Liver (tissue), 3 donors: ENCODE results near the gene RAD51B.

ENCODE experiments used
- ATF3 ChIP-seq: IDR thresholded peaks from 2 replicates; pipeline ENCODE4 v1.6.1; 2016; ENCODE audit warnings: antibody characterized with exemption
- CTCF ChIP-seq: fragments of 150-350 bp; IDR thresholded peaks from 2 replicates; pipeline ENCODE4 v1.5.1; 2017; ENCODE audit warnings: improper control_type of control experiment, low read depth, low read length; ENCODE audit not compliant: missing input control
- FOXA1 ChIP-seq: IDR thresholded peaks from 2 replicates; pipeline ENCODE4 v1.6.1; 2016; ENCODE audit warnings: antibody characterized with exemption
- GABPA ChIP-seq, 2 donors: IDR thresholded peaks in 1 of 2; conservative IDR thresholded peaks in 1 of 2; 2 replicates each; pipeline ENCODE4 v1.6.1; 2016; ENCODE audit warnings: antibody characterized with exemption in 2 of 2, mild to moderate bottlenecking in 1 of 2, moderate library complexity in 1 of 2
- JUND ChIP-seq, 2 donors: IDR thresholded peaks; 2 replicates each; pipeline ENCODE4 v1.6.1; 2016; ENCODE audit warnings: antibody characterized with exemption in 2 of 2
- MAX ChIP-seq: IDR thresholded peaks from 2 replicates; pipeline ENCODE4 v1.6.1; 2016; ENCODE audit warnings: antibody characterized with exemption
- RAD21 ChIP-seq, 2 donors: IDR thresholded peaks; 2 replicates each; pipeline ENCODE4 v1.6.1; 2016; ENCODE audit warnings: antibody characterized with exemption in 2 of 2, mild to moderate bottlenecking in 2 of 2
- REST ChIP-seq: IDR thresholded peaks from 2 replicates; pipeline ENCODE4 v1.6.1; 2016; ENCODE audit warnings: antibody characterized with exemption, mild to moderate bottlenecking
- TAF1 ChIP-seq: conservative IDR thresholded peaks from 2 replicates; pipeline ENCODE4 v1.6.1; 2016; ENCODE audit warnings: antibody characterized with exemption, mild to moderate bottlenecking
- YY1 ChIP-seq: IDR thresholded peaks from 2 replicates; pipeline ENCODE4 v1.6.1; 2016; ENCODE audit warnings: antibody characterized with exemption, mild to moderate bottlenecking
- ZBTB33 ChIP-seq: IDR thresholded peaks from 2 replicates; pipeline ENCODE4 v1.6.1; 2016; ENCODE audit warnings: antibody characterized with exemption
- donor health status: healthy.
- donor health status: healthy.

- TF ChIP-seq MAX (no peak), TAF1 (no peak), ZBTB33 (no peak), GABPA (IDR thresholded peaks at IDR 0.05 in 1 of 2, conservative IDR thresholded peaks at IDR 0.05 in 1 of 2) (no peak), CTCF (no peak), JUND (IDR thresholded peaks at IDR 0.05) (no peak), YY1 (no peak), FOXA1 (no peak), REST (no peak), ATF3 (no peak), RAD21 (IDR thresholded peaks at IDR 0.05) (no peak)
Observed at GRCh38 chr14:68262567-68262966, 443.0 kb downstream of the RAD51B start.
